Thoracic aorta (tissue), 2 donors: Measurements from ENCODE around the gene SLC7A6OS. TPM values are rescaled to one million over a fixed set of nuclear protein-coding genes. Genes with fewer than 3 reads are reported as not detected.

ENCODE experiments used
- ATAC-seq: fragments of 150-250 bp; one replicate; pipeline ENCODE4 v1.8.0; 2017; ENCODE audit warnings: low read depth; ENCODE audit not compliant: insufficient number of reproducible peaks, low FRiP score
- DNase-seq: peaks from one replicate; pipeline ENCODE4 v3.0.0-alpha.2; 2020; ENCODE audit warnings: low spot score
- H3K27ac ChIP-seq, 2 donors: fragments of 200-600 bp; sonication (generic); 1 replicate in 1 of 2; 2 replicates in 1 of 2; pipeline ENCODE4 v1.5.1; 2016; ENCODE audit warnings: mild to moderate bottlenecking in 2 of 2, moderate library complexity in 2 of 2
- H3K27me3 ChIP-seq: fragments of 200-600 bp; sonication (generic); replicated peaks from 2 replicates; pipeline ENCODE4 v1.6.0; 2016; ENCODE audit warnings: mild to moderate bottlenecking; ENCODE audit not compliant: insufficient read depth
- H3K36me3 ChIP-seq: fragments of 200-600 bp; sonication (generic); one replicate; pipeline ENCODE4 v1.5.1; 2016
- H3K4me1 ChIP-seq, 2 donors: fragments of 200-600 bp; sonication (generic); 1 replicate in 1 of 2; 2 replicates in 1 of 2; pipeline versions ENCODE4 v1.5.1 to v1.6.0; 2016; ENCODE audit warnings: low read depth in 2 of 2, mild to moderate bottlenecking in 1 of 2; ENCODE audit not compliant: control insufficient read depth in 1 of 2
- H3K4me3 ChIP-seq: fragments of 200-600 bp; sonication (generic); 2 replicates; pipeline ENCODE4 v1.5.1; 2016; ENCODE audit warnings: mild to moderate bottlenecking
- H3K9me3 ChIP-seq: fragments of 200-600 bp; sonication (generic); 2 replicates; pipeline ENCODE4 v1.5.1; 2016
- CTCF ChIP-seq: fragments of 200-600 bp; sonication (generic); IDR thresholded peaks from one replicate; pipeline ENCODE4 v1.5.1; 2019; ENCODE audit warnings: antibody characterized with exemption
- total RNA-seq, 2 donors: library from RNA; depleted of rRNA; stranded (reverse); fragments of >200 nt; gene quantifications; one replicate each; pipeline versions ENCODE4 v1.1.0 to v1.2.3, GENCODE V29; 2016

Gene SLC7A6OS
- total RNA-seq, 2 donors from 2014 or later, result 15.6 to 22.6 TPM

- H3K27ac ChIP-seq, result no peak overlapping the region
- H3K4me1 ChIP-seq, result peaks cover 23 to 52% of the 10 kb centered on the region in 2 donors
- H3K36me3 ChIP-seq, result peaks cover 7% of the 10 kb centered on the region
- no peak for TF ChIP-seq CTCF
- H3K4me3 ChIP-seq, result no peak overlapping the region
- H3K9me3 ChIP-seq, result no peaks in the 10 kb centered on the region
- no peak for ATAC-seq
- DNase-seq, result no peak
- H3K27me3 ChIP-seq, result no peaks in the 10 kb centered on the region
Measured at GRCh38 chr16:68272507-68273209, 38.1 kb downstream of the SLC7A6OS start.

- no peaks in the 10 kb centered on the region for H3K27me3 ChIP-seq
- no peaks in the 10 kb centered on the region for H3K9me3 ChIP-seq
- peaks cover 16 to 50% of the 10 kb centered on the region in 2 donors for H3K4me1 ChIP-seq
- no peak overlapping the region for H3K4me3 ChIP-seq
- ATAC-seq (no peak), DNase-seq (no peak)
- peaks cover 7% of the 10 kb centered on the region for H3K36me3 ChIP-seq
- no peak for TF ChIP-seq CTCF
- no peak overlapping the region for H3K27ac ChIP-seq
Measured at GRCh38 chr16:68270353-68270752, 40.4 kb downstream of the SLC7A6OS start.

- no peak for TF ChIP-seq CTCF
- no peak overlapping the region for H3K4me3 ChIP-seq
- H3K36me3 ChIP-seq, result peaks cover 3% of the 10 kb centered on the region
- H3K27me3 ChIP-seq, result no peaks in the 10 kb centered on the region
- ATAC-seq (no peak), DNase-seq (no peak)
- no peak overlapping the region for H3K27ac ChIP-seq
- H3K9me3 ChIP-seq, result no peaks in the 10 kb centered on the region
- peaks cover 13 to 45% of the 10 kb centered on the region in 2 donors for H3K4me1 ChIP-seq
Measured at GRCh38 chr16:68269793-68270192, 41.0 kb downstream of the SLC7A6OS start.

GRCh38 chr16:68267612-68268405, 42.9 kb downstream of the SLC7A6OS start:
- no peak for TF ChIP-seq CTCF
- Histone ChIP-seq H3K4me1 (peaks cover 16 to 48% of the 10 kb centered on the region in 2 donors), H3K9me3 (no peaks in the 10 kb centered on the region), H3K27me3 (no peaks in the 10 kb centered on the region), H3K27ac (no peak overlapping the region), H3K4me3 (no peak overlapping the region), H3K36me3 (no peaks in the 10 kb centered on the region)
- DNase-seq (no peak), ATAC-seq (no peak)
